Stimulated activated CD4-positive, alpha-beta T cell treated with anti-CD3 and anti-CD28 coated beads, Interleukin-15, amount 100 ng/mL, for 1 hour (primary cell): Measurements from ENCODE around the gene UBAP2.

Experiments used
- DNase-seq, 2 donors: peaks; one replicate each; pipeline ENCODE4 v3.0.0-alpha.2; 2020; ENCODE audit warnings: low read depth in 1 of 2, low spot score in 1 of 2

Gene UBAP2

GRCh38 chr9:33924978-33925797 lies 123.5 kb downstream of the UBAP2 start:
- no peak for DNase-seq

DNA sequence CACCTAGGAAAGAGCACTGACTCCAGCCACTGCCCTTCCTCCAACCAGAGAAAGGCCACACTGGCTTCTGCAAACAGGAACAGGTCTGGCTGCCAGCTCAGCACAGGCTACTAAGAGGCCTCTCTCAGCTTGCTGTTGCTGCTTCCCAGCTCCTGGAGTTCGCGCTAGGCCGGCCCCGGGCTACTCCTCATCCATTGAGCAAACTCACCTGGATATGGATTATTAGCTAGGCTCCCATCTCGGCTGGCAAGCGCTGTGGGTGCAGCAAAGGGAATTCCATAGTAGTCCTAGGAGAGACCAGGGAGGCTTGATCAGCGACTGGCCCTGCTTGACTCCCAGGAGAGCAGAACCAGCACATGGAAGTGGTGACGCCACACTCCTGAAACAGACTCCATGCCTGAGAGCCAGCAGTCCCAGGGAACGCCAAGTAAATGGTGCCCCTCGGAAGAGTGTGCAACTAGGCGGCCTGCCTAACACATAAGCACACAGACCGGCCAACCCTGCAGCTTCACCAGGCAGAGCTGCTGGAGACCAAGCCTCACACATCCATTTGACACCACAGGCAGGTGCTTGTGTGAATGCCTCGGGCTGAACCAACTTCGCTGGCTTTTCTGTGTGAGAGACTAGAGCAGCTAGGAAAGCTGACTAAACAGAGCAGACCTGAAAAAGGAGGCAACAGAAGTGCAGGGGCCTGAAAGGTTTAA lies 124.5 kb downstream of the UBAP2 start:
- DNase-seq = no peak

GRCh38 chr9:33923079-33923478 lies 125.6 kb downstream of the UBAP2 start:
- no peak for DNase-seq

DNA sequence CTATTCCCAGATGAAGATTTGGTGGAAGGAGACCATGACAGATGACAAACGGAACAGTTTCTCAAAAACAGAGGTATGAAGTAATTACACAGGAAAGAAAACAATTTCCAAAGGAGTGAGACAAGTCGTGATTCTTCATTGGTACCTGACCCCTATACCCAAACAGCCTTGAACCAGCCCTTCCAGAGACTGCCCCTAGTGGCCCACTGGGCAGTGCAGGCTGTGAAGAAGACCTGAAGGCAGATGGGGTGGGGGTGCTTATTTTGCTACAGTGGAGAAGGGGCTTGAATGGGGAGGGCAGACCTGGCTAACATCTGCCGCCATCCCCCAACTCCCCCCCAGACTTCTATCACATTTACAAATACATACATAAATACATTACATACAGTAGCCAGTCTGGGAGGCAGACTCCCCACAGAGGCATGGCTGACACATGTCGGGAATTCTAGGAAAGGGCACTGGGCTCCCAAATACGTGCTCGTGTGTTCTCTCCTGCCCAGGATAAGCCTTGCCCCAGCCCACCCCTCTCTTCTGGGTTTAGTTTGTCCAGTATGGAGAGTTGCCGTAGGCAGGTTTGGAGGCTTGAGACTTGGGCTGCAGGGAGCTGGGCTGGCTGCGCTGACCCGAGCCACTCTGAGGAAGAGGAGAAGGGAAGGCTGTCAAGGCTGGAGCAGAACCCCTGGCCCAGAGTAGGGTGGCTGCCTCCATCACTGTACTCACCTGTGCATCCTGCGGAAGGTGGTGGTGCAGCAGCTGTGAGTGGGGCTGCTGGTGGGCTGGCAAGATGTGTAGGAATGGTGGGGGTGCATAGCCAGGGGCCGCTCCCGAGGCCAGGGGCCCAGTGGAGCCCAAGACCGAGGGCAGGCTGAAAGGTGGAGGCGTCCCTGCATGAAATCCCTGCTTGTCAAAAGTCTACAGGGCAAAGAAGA lies 126.5 kb downstream of the UBAP2 start:
- DNase-seq = no peak

GRCh38 chr9:33919276-33919897 lies 129.3 kb downstream of the UBAP2 start:
- DNase-seq = no peak

- no peak for DNase-seq
Measured at GRCh38 chr9:33917036-33917435, 131.7 kb downstream of the UBAP2 start.

DNA sequence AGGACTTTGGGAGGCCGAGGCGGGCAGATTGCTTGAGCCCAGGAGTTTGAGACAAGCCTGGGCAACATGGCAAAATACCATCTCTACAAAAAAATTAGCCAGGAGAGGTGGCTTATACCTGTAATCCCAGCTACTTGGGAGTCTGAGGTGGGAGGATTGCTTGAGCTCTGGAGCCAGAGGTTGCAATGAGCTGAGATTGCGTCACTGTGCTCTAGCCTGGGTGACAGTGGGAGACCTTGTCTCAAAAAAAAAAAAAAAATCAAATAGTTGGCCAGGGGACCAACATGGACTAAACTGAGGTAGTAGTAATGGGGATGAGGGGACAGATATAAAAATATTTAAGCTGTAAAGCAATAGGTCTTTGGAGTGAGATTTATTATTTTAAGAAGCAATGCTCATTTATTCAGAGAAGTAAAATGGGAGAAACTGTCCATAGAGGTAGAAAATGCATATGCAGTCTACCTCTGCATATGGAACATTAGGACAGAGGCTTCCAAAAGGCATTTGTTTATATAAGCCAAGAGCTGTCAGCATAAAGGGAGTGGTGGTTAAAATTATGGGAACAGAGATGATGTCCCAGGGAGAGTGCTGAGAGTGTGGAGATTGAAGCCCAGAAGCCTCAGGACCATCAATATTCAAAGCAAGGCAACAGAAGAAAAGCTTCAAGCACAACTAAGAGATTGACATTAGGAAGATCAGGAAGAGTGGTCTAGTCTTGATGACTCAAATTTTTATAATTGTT lies 133.6 kb downstream of the UBAP2 start:
- no peak for DNase-seq

GRCh38 chr9:33913541-33913940 lies 135.1 kb downstream of the UBAP2 start:
- DNase-seq = no peak

DNA sequence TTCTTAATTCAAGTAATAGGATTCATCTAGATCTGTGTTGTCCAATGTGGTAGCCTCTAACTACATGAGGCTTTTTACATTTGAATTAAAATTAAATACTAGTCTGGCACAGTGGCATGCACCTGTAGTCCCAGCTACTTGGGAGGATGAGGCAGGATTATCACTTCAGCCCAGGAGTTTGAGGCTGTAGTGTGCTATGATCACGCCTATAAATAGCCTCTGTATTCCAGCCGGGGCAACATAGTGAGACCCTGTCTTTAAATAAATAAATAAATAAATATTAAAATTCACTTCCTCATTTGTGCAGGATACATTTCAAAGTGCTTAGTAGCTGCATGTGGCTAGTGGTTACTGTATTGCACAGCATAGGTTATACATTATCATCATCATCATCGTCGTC lies 139.9 kb downstream of the UBAP2 start:
- no peak for DNase-seq

DNA sequence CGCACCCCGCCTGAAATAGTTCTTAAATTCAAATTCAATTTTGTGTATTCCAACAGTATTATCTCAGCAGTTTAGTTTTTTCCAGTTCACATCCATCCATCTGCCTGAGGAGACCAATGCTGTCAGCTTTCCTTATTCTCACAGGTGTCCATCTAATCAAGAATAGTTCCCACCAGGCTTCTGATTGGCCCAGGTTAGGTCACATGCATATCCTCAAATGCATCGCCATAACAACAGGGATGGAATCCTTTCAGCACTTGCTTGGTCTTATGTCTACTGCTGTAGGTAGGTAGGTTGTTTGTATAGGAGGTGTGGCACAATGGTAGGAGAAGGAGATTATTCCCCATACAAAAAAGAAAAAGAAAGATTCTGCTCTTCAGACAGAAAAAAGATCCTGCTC lies 140.6 kb downstream of the UBAP2 start:
- DNase-seq = no peak

DNA sequence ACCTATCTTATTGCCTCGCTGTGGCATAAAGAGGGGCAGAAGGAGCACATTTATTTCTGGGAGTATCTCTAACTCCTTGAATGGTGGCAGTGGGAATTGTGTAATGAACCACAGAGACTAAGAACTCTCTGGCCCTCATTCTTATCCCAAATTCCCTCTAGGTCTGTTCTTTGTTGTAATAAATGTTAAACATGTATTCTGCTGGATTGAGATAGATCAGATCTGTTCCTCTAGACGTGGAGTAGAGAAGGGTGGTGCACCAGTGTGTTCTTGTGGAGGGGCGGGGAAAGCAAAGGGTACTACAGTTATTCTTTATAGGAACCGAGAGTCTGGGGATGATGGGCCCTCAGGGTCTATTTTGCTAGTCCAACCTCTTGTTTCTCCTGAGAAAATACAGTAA lies 141.3 kb downstream of the UBAP2 start:
- DNase-seq = no peak

- no peak for DNase-seq
Measured at GRCh38 chr9:33906769-33907168, 141.9 kb downstream of the UBAP2 start.

DNA sequence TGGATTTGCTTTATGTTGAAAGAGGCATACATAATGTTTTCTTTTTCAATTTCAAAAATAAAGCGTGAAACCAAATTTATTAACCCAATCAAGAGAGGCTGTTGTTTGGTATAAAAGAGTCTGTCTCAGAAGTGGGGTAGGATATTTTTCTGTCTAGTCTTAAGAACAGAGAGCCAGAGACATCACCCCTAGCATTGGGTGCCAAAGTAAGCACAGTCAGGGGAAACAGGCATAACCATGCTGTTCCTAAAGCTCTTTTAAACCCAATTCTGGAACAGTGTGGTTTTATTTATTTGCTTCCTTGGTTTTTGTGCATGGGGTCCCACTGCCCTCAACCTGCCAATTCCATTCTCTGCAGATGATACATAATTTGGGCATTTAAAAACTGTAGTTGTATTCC lies 143.6 kb downstream of the UBAP2 start:
- DNase-seq = no peak

GRCh38 chr9:33903157-33903780 lies 145.4 kb downstream of the UBAP2 start:
- DNase-seq = no peak

DNA sequence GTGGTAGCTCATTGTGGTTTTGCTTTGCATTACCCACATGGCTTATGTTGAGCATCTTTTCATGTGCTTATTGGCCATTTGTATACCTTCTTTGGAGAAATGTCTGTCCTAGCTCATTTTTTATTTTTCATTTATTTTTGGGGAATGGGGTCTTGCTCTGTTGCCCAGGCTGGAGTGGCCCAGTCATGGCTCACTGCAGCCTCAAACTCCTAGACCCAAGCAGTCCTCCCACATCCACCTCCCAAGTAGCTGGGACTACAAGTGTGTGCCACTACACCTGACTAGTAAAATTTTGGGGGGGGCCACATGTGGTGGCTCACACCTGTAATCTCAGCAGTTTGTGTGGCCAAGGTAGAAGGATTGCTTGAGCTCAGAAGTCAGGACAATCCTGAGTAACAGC lies 154.4 kb downstream of the UBAP2 start:
- DNase-seq = no peak

DNA sequence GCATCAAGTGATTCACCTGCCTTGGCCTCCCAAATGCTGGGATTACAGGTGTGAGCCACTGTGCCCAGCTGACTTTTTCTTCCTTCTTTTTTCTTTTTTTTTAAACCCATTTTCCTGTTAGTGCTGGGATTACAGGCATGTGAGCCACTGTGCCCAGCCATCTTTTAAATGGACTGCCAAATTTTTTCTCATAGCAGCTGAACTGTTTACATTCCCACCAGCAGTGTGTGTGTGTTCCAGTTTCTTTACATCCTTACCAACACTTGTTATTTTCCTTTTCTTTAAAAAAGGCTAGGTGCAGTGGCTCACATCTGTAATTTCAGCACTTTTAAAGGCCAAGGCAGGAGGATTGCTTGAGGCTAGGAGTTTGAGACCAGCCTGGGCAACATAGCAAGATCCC lies 154.8 kb downstream of the UBAP2 start:
- no peak for DNase-seq

GRCh38 chr9:33885948-33886347 lies 162.7 kb downstream of the UBAP2 start:
- DNase-seq = no peak

GRCh38 chr9:33884856-33885701 lies 163.6 kb downstream of the UBAP2 start:
- no peak for DNase-seq

DNA sequence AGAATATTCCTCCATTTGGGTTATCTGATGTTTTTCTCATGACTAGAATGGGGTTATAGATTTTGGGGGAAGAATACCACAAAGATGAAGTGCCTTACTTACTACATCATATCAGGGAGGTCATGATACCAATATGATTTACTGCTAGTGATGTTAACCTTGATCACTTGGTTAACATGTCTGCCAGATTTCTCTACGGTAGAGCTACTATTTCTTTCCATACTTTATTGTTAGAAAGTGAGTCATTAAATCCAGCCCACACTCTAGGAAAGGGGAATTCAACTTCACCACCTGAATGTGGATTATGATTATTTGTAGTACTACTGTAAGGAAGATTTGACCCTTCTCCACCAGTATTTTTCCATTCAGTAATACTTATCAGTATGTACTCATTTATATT lies 167.1 kb downstream of the UBAP2 start:
- DNase-seq = no peak
